Activated T-cell treated with anti-CD3 and anti-CD28 coated beads for 48 hours (primary cell): ENCODE data around the gene FAM53B.
A peak's percentile ranks its signal among the peaks of the same experiment; 100 is the strongest.

Experiments
- DNase-seq: peaks from one replicate; pipeline ENCODE4 v3.0.0-alpha.2; 2020; ENCODE audit warnings: low read depth

The FAM53B gene

GRCh38 chr10:124741922-124742412 lies 2.2 kb downstream of the FAM53B start:
- DNase-seq = no peak

GRCh38 chr10:124741281-124741921 lies 2.8 kb downstream of the FAM53B start:
- DNase-seq = peak; percentile 68

GRCh38 chr10:124740369-124741280 lies 3.6 kb downstream of the FAM53B start:
- no peak for DNase-seq

GRCh38 chr10:124739986-124740368 lies 4.2 kb downstream of the FAM53B start:
- DNase-seq = no peak

- no peak for DNase-seq
These were observed 4.9 kb downstream of the FAM53B start for GRCh38 chr10:124739119-124739921.

GRCh38 chr10:124738441-124738840 lies 5.7 kb downstream of the FAM53B start:
- no peak for DNase-seq

GRCh38 chr10:124737708-124738107 lies 6.5 kb downstream of the FAM53B start:
- no peak for DNase-seq

GRCh38 chr10:124737221-124737620 lies 7.0 kb downstream of the FAM53B start:
- no peak for DNase-seq

- no peak for DNase-seq
These were observed 7.6 kb downstream of the FAM53B start for GRCh38 chr10:124736491-124737136.

- no peak for DNase-seq
These were observed 8.5 kb downstream of the FAM53B start for GRCh38 chr10:124735491-124736286.

- no peak for DNase-seq
These were observed 9.6 kb downstream of the FAM53B start for GRCh38 chr10:124734311-124735166.

- no peak for DNase-seq
These were observed 10.5 kb downstream of the FAM53B start for GRCh38 chr10:124733571-124734245.

- peak; percentile 69 for DNase-seq
These were observed 11.1 kb downstream of the FAM53B start for GRCh38 chr10:124732931-124733570.

- no peak for DNase-seq
These were observed 12.6 kb downstream of the FAM53B start for GRCh38 chr10:124731551-124731950.

GRCh38 chr10:124730790-124731189 lies 13.4 kb downstream of the FAM53B start:
- no peak for DNase-seq

GRCh38 chr10:124728830-124729661 lies 15.1 kb downstream of the FAM53B start:
- DNase-seq = no peak

GRCh38 chr10:124728071-124728829 lies 15.9 kb downstream of the FAM53B start:
- DNase-seq = no peak
